SK-N-SH (cell line): ENCODE measurements around the gene GALNT18.

Experiments
- CTCF ChIP-seq: fragments of 200-600 bp; sonication (generic); IDR thresholded peaks from 2 replicates; pipeline ENCODE4 v1.6.1; 2017; ENCODE audit warnings: antibody characterized with exemption, mild to moderate bottlenecking, moderate library complexity
- EP300 ChIP-seq, 2 experiments: IDR thresholded peaks; 2 replicates each; pipeline versions ENCODE4 v1.4.0 to v1.6.1; 2012; ENCODE audit warnings: borderline replicate concordance in 1 of 2, low read depth in 1 of 2, low read length in 1 of 2
- POLR2AphosphoS5 ChIP-seq: IDR thresholded peaks from 2 replicates; pipeline ENCODE4 v1.6.1; 2012; ENCODE audit warnings: low read depth, low read length
- SIN3A ChIP-seq: IDR thresholded peaks from 2 replicates; pipeline ENCODE4 v1.6.1; 2012; ENCODE audit warnings: low read depth, mild to moderate bottlenecking, low read length, moderate library complexity, borderline replicate concordance
- SMC3 ChIP-seq: IDR thresholded peaks from 2 replicates; pipeline ENCODE4 v1.6.1; 2012; ENCODE audit warnings: low read depth, low read length, improper control_type of control experiment
- YY1 ChIP-seq: IDR thresholded peaks from 2 replicates; pipeline ENCODE4 v1.4.0; 2012; ENCODE audit warnings: low read depth, mild to moderate bottlenecking
- TF ChIP-seq, protein P1 (sequence below): IDR thresholded peaks from 2 replicates; pipeline ENCODE4 v1.6.1; 2012; ENCODE audit warnings: mild to moderate bottlenecking, low read depth, low read length, moderate library complexity

DNA sequence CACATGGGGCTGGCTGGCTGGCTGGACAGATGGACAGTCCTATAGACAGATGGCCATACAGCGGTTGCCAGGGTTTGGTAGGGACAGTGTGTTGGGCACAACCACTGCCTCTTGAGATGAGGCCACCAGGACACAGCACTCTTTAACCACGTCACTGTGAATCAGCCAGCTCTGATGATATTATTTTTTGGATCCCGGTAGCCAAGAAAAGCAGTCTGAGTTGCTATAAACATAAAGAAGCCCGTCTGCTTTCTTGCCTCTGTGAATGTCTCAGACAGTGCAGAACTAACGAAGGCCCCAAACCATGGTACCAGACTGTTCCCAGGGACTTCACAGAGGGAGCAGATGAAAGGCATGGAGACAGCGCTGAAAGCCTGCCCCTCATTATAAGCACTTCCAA, 152.9 kb downstream of the GALNT18 start:
- TF ChIP-seq SIN3A = no peak
- TF ChIP-seq CTCF = no peak
- TF ChIP-seq, protein P1, sequence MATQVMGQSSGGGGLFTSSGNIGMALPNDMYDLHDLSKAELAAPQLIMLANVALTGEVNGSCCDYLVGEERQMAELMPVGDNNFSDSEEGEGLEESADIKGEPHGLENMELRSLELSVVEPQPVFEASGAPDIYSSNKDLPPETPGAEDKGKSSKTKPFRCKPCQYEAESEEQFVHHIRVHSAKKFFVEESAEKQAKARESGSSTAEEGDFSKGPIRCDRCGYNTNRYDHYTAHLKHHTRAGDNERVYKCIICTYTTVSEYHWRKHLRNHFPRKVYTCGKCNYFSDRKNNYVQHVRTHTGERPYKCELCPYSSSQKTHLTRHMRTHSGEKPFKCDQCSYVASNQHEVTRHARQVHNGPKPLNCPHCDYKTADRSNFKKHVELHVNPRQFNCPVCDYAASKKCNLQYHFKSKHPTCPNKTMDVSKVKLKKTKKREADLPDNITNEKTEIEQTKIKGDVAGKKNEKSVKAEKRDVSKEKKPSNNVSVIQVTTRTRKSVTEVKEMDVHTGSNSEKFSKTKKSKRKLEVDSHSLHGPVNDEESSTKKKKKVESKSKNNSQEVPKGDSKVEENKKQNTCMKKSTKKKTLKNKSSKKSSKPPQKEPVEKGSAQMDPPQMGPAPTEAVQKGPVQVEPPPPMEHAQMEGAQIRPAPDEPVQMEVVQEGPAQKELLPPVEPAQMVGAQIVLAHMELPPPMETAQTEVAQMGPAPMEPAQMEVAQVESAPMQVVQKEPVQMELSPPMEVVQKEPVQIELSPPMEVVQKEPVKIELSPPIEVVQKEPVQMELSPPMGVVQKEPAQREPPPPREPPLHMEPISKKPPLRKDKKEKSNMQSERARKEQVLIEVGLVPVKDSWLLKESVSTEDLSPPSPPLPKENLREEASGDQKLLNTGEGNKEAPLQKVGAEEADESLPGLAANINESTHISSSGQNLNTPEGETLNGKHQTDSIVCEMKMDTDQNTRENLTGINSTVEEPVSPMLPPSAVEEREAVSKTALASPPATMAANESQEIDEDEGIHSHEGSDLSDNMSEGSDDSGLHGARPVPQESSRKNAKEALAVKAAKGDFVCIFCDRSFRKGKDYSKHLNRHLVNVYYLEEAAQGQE = no peak
- no peak for TF ChIP-seq EP300 (IDR thresholded peaks at IDR 0.05; ENCODE audit: borderline replicate concordance in 1 of 2, low read depth in 1 of 2, low read length in 1 of 2)
- TF ChIP-seq YY1 = no peak
- TF ChIP-seq SMC3 = no peak
- TF ChIP-seq POLR2AphosphoS5 = no peak
